Limb (tissue), 2 donors: Measurements from ENCODE around the gene DDIT3.

Experiments
- DNase-seq, 2 donors: peaks; one replicate each; pipeline ENCODE4 v3.0.0-alpha.2; 2016; ENCODE audit errors: extremely low spot score in 2 of 2

Gene DDIT3

GRCh38 chr12:57547288-57548012 is 27.1 kb upstream of the DDIT3 start:
- DNase-seq: no peak

- peak; percentile 97 to 98 for DNase-seq
Observed at GRCh38 chr12:57546438-57547287, 26.3 kb upstream of the DDIT3 start, which contains the start of gene DCTN2. Gene DCTN2 (minus strand): TSS chr12:57547192. CDS start chr12:57547063, 129 bp downstream.

GRCh38 chr12:57545809-57546437 is 25.6 kb upstream of the DDIT3 start:
- no peak for DNase-seq

- no peak for DNase-seq
Observed at GRCh38 chr12:57543581-57543980, 23.3 kb upstream of the DDIT3 start.

- DNase-seq: no peak
Observed at GRCh38 chr12:57541717-57542116, 21.4 kb upstream of the DDIT3 start.

GRCh38 chr12:57541001-57541400 is 20.7 kb upstream of the DDIT3 start:
- DNase-seq: no peak

GRCh38 chr12:57539134-57539768 is 18.9 kb upstream of the DDIT3 start:
- no peak for DNase-seq

- DNase-seq: no peak
Observed at GRCh38 chr12:57536597-57536942, 16.3 kb upstream of the DDIT3 start.

- no peak for DNase-seq
Observed at GRCh38 chr12:57535764-57536596, 15.7 kb upstream of the DDIT3 start.

GRCh38 chr12:57534991-57535543 is 14.8 kb upstream of the DDIT3 start:
- DNase-seq: no peak

GRCh38 chr12:57534250-57534649 is 13.9 kb upstream of the DDIT3 start:
- no peak for DNase-seq

GRCh38 chr12:57533108-57533507 is 12.8 kb upstream of the DDIT3 start:
- no peak for DNase-seq

GRCh38 chr12:57531836-57532235 is 11.5 kb upstream of the DDIT3 start:
- no peak for DNase-seq

- DNase-seq: no peak
Observed at GRCh38 chr12:57530396-57531142, 10.3 kb upstream of the DDIT3 start.

- DNase-seq: no peak
Observed at GRCh38 chr12:57529831-57530230, 9.5 kb upstream of the DDIT3 start.

GRCh38 chr12:57528831-57529555 is 8.7 kb upstream of the DDIT3 start:
- no peak for DNase-seq

GRCh38 chr12:57528176-57528575 is 7.9 kb upstream of the DDIT3 start:
- DNase-seq: no peak

- no peak for DNase-seq
Observed at GRCh38 chr12:57527184-57527583, 6.9 kb upstream of the DDIT3 start.

- DNase-seq: no peak
Observed at GRCh38 chr12:57526477-57527126, 6.3 kb upstream of the DDIT3 start.
